ENCODE measurements around the gene CLSTN2. TPM values are rescaled to one million over a fixed set of nuclear protein-coding genes. Genes with fewer than 3 reads are reported as not detected.

The CLSTN2 gene
- total and polyA plus RNA-seq, 3 donors from 2014 or later: 3.1 to 5.7 (median 3.8) TPM

DNA sequence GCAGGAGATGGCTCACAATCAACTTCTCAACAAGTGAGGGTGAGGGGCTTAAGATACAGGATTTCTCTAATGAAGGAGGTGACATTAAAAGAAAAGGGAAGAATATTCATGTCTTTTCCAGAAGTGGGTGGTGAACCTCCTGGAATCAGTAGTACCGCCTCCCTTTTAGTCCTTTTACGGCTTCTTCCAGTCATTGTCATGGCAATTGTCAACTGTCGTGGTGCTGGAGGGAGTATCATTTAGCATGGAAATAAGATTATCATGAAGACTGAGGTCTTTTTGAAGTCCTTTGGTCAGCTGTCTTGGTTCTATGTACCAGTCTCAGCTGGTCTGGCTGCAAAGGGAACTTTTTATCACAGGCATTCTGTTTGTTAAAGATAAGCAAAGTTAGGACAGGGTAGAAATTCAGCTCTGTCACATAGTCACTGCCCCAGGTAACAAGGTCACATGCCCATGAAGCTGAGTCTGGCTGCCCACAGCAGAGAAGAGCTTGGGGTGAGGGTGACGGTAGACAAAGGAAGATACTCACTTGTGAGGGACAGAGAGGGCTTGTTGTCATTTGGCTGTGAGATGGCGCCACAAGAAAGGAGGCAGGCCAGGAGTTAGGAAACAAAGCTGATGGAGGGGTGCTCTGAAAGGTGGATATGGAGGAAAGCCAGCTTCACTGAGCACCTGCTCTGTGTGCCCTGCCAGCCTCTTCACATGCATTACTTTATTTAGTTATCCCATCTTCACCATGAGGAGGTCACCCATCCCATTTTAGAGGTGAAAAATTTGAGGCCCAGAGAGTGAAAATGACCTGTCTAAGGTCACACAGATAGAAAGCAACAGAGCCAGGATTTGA lies 514.6 kb downstream of the CLSTN2 start:
- no peaks in the 10 kb centered on the region for H3K27me3 ChIP-seq

DNA sequence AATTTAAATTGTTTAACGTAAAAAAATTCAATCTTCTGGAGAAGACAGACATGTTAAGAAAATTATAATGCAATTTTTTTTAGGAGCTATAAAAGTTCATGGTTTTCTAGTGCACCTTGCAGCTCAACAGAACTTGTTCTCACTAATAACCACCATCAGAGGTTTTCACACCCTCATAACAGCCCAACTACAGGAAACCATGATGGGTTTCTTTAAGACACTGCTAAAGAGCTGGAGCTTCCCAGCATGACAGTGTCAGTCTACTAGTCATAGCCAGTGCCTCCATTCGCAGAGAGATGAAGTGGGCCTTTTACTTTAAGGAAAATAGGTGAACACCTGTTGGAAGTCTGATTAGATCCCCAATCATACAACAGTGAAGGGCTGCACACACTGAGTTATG lies 518.8 kb downstream of the CLSTN2 start:
- 90 to 98% methylated on average over 2 of the region's 2 CpGs for WGBS, 2 donors
- no peak for DNase-seq
- no peaks in the 10 kb centered on the region for H3K36me3 ChIP-seq (ENCODE audit: low read depth, missing control alignments)
- TF ChIP-seq, protein P1, sequence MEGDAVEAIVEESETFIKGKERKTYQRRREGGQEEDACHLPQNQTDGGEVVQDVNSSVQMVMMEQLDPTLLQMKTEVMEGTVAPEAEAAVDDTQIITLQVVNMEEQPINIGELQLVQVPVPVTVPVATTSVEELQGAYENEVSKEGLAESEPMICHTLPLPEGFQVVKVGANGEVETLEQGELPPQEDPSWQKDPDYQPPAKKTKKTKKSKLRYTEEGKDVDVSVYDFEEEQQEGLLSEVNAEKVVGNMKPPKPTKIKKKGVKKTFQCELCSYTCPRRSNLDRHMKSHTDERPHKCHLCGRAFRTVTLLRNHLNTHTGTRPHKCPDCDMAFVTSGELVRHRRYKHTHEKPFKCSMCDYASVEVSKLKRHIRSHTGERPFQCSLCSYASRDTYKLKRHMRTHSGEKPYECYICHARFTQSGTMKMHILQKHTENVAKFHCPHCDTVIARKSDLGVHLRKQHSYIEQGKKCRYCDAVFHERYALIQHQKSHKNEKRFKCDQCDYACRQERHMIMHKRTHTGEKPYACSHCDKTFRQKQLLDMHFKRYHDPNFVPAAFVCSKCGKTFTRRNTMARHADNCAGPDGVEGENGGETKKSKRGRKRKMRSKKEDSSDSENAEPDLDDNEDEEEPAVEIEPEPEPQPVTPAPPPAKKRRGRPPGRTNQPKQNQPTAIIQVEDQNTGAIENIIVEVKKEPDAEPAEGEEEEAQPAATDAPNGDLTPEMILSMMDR (IDR thresholded peaks at IDR 0.05): no peak
- H3K4me3 ChIP-seq: no peak overlapping the region
- no peaks in the 10 kb centered on the region for H3K4me1 ChIP-seq
- H3K9me3 ChIP-seq: no peaks in the 10 kb centered on the region
- H3K27me3 ChIP-seq: no peaks in the 10 kb centered on the region
- no peak overlapping the region for H3K27ac ChIP-seq
- intact Hi-C loops (cut with DNase I; ENCODE audit: low total_unique reads): no loop called here

More for the DNA sequence above, 514.6 kb downstream of the CLSTN2 start:
- 79 to 85% methylated on average over 5 of the region's 5 CpGs for WGBS, 2 donors
- DNase-seq: no peak
- no peaks in the 10 kb centered on the region for H3K36me3 ChIP-seq (ENCODE audit: low read depth, missing control alignments)
- no peaks in the 10 kb centered on the region for H3K4me1 ChIP-seq
- no peaks in the 10 kb centered on the region for H3K9me3 ChIP-seq
- H3K27ac ChIP-seq: no peak overlapping the region
- intact Hi-C loops (cut with DNase I; ENCODE audit: low total_unique reads): no loop called here
- TF ChIP-seq, protein P1 (IDR thresholded peaks at IDR 0.05): no peak
- TF ChIP-seq POLR2A (IDR thresholded peaks at IDR 0.05): no peak
- H3K4me3 ChIP-seq: no peak overlapping the region

DNA sequence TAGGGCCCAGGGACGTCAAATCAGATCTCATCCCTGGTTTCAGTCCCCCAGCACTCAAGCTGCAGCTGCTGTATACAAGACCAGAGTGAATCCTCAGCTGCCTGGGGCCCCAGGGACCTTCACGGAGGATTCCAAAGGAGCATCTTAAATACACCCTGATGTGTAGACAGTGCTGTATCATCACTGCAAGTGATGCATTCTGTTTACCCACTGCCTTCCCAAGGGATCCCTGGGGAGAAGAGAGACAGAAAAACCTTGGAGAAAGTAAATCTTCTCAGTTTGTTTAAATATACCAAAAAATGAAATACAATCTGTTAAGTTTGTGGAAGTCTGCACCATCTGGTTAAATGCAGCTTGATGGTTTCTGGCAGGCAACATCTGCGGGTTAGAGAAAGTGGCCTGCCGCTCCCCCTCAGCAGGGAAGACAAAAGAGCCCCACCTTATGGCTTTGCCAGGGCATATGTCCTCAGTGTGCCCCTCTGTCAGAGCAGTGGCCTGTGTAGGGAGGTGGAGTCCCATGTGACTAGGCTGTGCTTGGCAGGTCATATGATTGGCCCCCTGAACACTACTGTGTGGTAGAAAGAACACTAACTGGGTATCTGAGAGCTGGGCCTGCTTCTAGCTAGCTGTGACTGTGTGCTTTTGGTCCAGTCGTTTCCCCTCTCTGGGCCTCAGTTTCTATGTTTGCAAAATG lies 520.7 kb downstream of the CLSTN2 start:
- no peak for DNase-seq
- Histone ChIP-seq H3K27me3 (no peaks in the 10 kb centered on the region), H3K27ac (no peak overlapping the region), H3K36me3 (ENCODE audit: low read depth, missing control alignments) (no peaks in the 10 kb centered on the region), H3K4me3 (no peak overlapping the region), H3K4me1 (no peaks in the 10 kb centered on the region), H3K9me3 (no peaks in the 10 kb centered on the region)
- intact Hi-C loops (cut with DNase I; ENCODE audit: low total_unique reads): no loop called here
- 80 to 86% methylated on average over 4 to 5 of the region's 5 CpGs for WGBS, 2 donors
- TF ChIP-seq, protein P1 (IDR thresholded peaks at IDR 0.05): no peak
- TF ChIP-seq POLR2A (IDR thresholded peaks at IDR 0.05): no peak

DNA sequence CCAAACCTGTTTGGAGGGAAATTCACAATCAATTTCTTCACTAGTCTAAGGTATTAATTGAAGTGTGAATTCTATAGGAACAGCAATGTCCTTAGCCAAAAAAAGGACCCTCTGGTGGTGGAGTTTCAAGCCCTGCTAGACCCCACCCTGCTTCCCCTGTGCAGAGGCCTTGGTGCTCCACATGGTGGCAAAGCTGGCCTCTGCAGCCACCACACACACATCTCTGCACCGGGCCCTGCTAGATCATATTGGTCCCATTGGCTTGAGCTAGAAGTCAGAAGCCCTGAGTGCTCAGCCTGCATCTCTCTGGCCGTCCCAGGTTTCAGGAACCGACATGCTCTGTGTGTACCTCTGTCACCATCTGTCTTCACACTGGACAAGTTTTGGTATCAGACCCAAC lies 522.0 kb downstream of the CLSTN2 start:
- intact Hi-C loops (cut with DNase I; ENCODE audit: low total_unique reads): no loop called here
- no peak overlapping the region for H3K4me3 ChIP-seq
- no peaks in the 10 kb centered on the region for H3K9me3 ChIP-seq
- H3K36me3 ChIP-seq (ENCODE audit: low read depth, missing control alignments): no peaks in the 10 kb centered on the region
- H3K27me3 ChIP-seq: no peaks in the 10 kb centered on the region
- no peak for TF ChIP-seq POLR2A (IDR thresholded peaks at IDR 0.05)
- no peaks in the 10 kb centered on the region for H3K4me1 ChIP-seq
- WGBS, 2 donors: 85 to 88% methylated on average over 3 of the region's 3 CpGs
- no peak overlapping the region for H3K27ac ChIP-seq
- no peak for DNase-seq

DNA sequence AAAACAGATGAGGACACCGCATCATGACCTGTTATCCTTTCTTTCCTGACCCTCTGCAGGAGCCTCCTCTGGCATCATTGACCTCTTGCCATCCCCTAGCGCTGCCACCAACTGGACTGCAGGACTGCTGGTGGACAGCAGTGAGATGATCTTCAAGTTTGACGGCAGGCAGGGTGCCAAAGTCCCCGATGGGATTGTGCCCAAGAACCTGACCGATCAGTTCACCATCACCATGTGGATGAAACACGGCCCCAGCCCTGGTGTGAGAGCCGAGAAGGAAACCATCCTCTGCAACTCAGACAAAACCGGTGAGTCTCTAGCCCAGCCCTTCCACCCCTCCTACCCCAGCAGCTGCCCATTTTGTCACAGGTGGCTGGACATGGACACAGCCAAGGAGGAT lies 524.5 kb downstream of the CLSTN2 start:
- Histone ChIP-seq H3K27ac (no peak overlapping the region), H3K9me3 (no peaks in the 10 kb centered on the region), H3K27me3 (no peaks in the 10 kb centered on the region), H3K4me1 (peaks cover 3% of the 10 kb centered on the region), H3K36me3 (ENCODE audit: low read depth, missing control alignments) (no peaks in the 10 kb centered on the region), H3K4me3 (no peak overlapping the region)
- DNase-seq: no peak
- intact Hi-C loops (cut with DNase I; ENCODE audit: low total_unique reads): no loop called here
- TF ChIP-seq POLR2A (IDR thresholded peaks at IDR 0.05): no peak
- TF ChIP-seq, protein P1 (IDR thresholded peaks at IDR 0.05): no peak
- WGBS, 2 donors: 89 to 91% methylated on average over 8 of the region's 8 CpGs
